Liver (tissue), 9 donors: ENCODE measurements around the gene VWCE. TPM values are rescaled to one million over a fixed set of nuclear protein-coding genes. Genes with fewer than 3 reads are reported as not detected.

Experiments
- DNase-seq: peaks from one replicate; pipeline ENCODE4 v3.0.0-alpha.2; 2017; ENCODE audit warnings: low spot score
- H3K27ac ChIP-seq, 2 donors: one replicate each; pipeline ENCODE4 v1.7.0; 2013; ENCODE audit warnings: inconsistent platforms in 2 of 2, low read length in 2 of 2, control low read depth in 1 of 2, low read depth in 1 of 2, mild to moderate bottlenecking in 1 of 2
- H3K27me3 ChIP-seq, 4 donors: one replicate each; pipeline versions ENCODE4 v1.6.1 to v1.7.0; 2013; ENCODE audit warnings: low read length in 3 of 4, inconsistent platforms in 1 of 4, mild to moderate bottlenecking in 1 of 4, moderate library complexity in 1 of 4; ENCODE audit not compliant: control insufficient read depth in 4 of 4, insufficient read depth in 4 of 4
- H3K36me3 ChIP-seq, 4 donors: one replicate each; pipeline versions ENCODE4 v1.6.1 to v1.7.0; 2013; ENCODE audit warnings: low read length in 3 of 4, mild to moderate bottlenecking in 3 of 4, low read depth in 1 of 4, moderate library complexity in 1 of 4; ENCODE audit not compliant: control insufficient read depth in 4 of 4, insufficient read depth in 3 of 4
- H3K4me1 ChIP-seq, 4 donors: one replicate each; pipeline versions ENCODE4 v1.6.1 to v1.7.0; 2013; ENCODE audit warnings: low read length in 3 of 4, mild to moderate bottlenecking in 3 of 4, moderate library complexity in 1 of 4; ENCODE audit not compliant: control insufficient read depth in 4 of 4, insufficient read depth in 4 of 4
- H3K4me3 ChIP-seq, 3 donors: one replicate each; pipeline versions ENCODE4 v1.6.1 to v1.7.0; 2013; ENCODE audit warnings: low read length in 3 of 3, control low read depth in 1 of 3, low read depth in 1 of 3, mild to moderate bottlenecking in 1 of 3
- H3K9ac ChIP-seq, 2 donors: one replicate each; pipeline ENCODE4 v1.7.0; 2013; ENCODE audit warnings: low read length in 2 of 2, mild to moderate bottlenecking in 2 of 2, moderate library complexity in 2 of 2, control low read depth in 1 of 2, low read depth in 1 of 2
- H3K9me3 ChIP-seq, 4 donors: one replicate each; pipeline versions ENCODE4 v1.6.1 to v1.7.0; 2013; ENCODE audit warnings: low read length in 3 of 4; ENCODE audit not compliant: control insufficient read depth in 4 of 4
- ATF3 ChIP-seq: IDR thresholded peaks from 2 replicates; pipeline ENCODE4 v1.6.1; 2016; ENCODE audit warnings: antibody characterized with exemption
- CTCF ChIP-seq: fragments of 150-350 bp; IDR thresholded peaks from 2 replicates; pipeline ENCODE4 v1.5.1; 2017; ENCODE audit warnings: improper control_type of control experiment, low read depth, low read length; ENCODE audit not compliant: missing input control
- GABPA ChIP-seq, 2 donors: IDR thresholded peaks in 1 of 2; conservative IDR thresholded peaks in 1 of 2; 2 replicates each; pipeline ENCODE4 v1.6.1; 2016; ENCODE audit warnings: antibody characterized with exemption in 2 of 2, mild to moderate bottlenecking in 1 of 2, moderate library complexity in 1 of 2
- HNF4A ChIP-seq, 2 donors: conservative IDR thresholded peaks; 2 replicates each; pipeline ENCODE4 v1.6.1; 2016; ENCODE audit warnings: antibody characterized with exemption in 2 of 2, mild to moderate bottlenecking in 2 of 2
- JUND ChIP-seq, 2 donors: IDR thresholded peaks; 2 replicates each; pipeline ENCODE4 v1.6.1; 2016; ENCODE audit warnings: antibody characterized with exemption in 2 of 2
- MAX ChIP-seq: IDR thresholded peaks from 2 replicates; pipeline ENCODE4 v1.6.1; 2016; ENCODE audit warnings: antibody characterized with exemption
- NR2F2 ChIP-seq: IDR thresholded peaks from 2 replicates; pipeline ENCODE4 v1.6.1; 2016; ENCODE audit warnings: antibody characterized with exemption
- RAD21 ChIP-seq, 2 donors: IDR thresholded peaks; 2 replicates each; pipeline ENCODE4 v1.6.1; 2016; ENCODE audit warnings: antibody characterized with exemption in 2 of 2, mild to moderate bottlenecking in 2 of 2
- RXRA ChIP-seq, 2 donors: IDR thresholded peaks; 2 replicates each; pipeline ENCODE4 v1.6.1; 2017 to 2018; ENCODE audit warnings: antibody characterized with exemption in 2 of 2, mild to moderate bottlenecking in 1 of 2
- WGBS: extraction: QIAGEN DNeasy Blood & Tissue Kit; methylation state at CpG from one replicate; pipeline ENCODE4 v1.1.7; 2013; 5-methylcytosine and 5-hydroxymethylcytosine counted together
- polyA plus RNA-seq, 2 donors: library from polyadenylated mRNA; stranded (reverse) in 1 of 2; unstranded in 1 of 2; fragments of 200-250 nt in 1 of 2; fragments of >200 nt in 1 of 2; fragmentation: Nextera tagmentation in 1 of 2; extraction: Ambion mirVana in 1 of 2; gene quantifications; one replicate each; pipeline versions ENCODE4 v1.2.1 to v1.2.3, GENCODE V29; 2013 to 2015
- total RNA-seq, 2 donors: library from RNA; depleted of rRNA; stranded (reverse); fragments of >200 nt; gene quantifications; one replicate each; pipeline ENCODE4 v1.2.3, GENCODE V29; 2014
- TF ChIP-seq, protein P1 (sequence below): IDR thresholded peaks from 2 replicates; pipeline ENCODE4 v1.6.1; 2016; ENCODE audit warnings: antibody characterized with exemption, mild to moderate bottlenecking
- TF ChIP-seq, protein P2 (sequence below): IDR thresholded peaks from 2 replicates; pipeline ENCODE4 v1.6.1; 2016; ENCODE audit warnings: antibody characterized with exemption
- donor health status: healthy.
- donor health status: healthy.
- donor health status: healthy.
- donor health status: healthy.
- donor health status: healthy.

Gene VWCE
- total and polyA plus RNA-seq, 4 donors, result 1.9 to 6.0 (median 2.7) TPM

DNA sequence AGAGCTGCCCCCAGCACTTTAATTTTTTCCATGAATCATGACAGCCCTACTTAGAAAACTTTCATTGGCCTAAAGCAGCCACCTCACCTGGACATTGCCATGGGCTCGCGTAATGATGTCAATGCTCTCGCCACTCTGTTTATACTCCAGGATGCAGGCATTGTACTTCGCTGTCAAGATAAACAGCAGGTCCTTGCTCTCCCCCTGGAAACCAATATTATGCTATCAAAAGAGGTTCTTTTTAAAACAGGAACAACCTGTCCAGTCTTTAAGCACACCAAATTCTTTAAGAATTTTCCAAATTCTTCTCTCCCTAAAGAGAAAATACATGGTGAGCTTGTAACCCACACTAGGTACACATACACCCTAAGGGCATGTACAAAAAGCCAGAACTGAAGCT lies 34.8 kb upstream of the VWCE start:
- no peak for TF ChIP-seq NR2F2
- TF ChIP-seq, protein P1, sequence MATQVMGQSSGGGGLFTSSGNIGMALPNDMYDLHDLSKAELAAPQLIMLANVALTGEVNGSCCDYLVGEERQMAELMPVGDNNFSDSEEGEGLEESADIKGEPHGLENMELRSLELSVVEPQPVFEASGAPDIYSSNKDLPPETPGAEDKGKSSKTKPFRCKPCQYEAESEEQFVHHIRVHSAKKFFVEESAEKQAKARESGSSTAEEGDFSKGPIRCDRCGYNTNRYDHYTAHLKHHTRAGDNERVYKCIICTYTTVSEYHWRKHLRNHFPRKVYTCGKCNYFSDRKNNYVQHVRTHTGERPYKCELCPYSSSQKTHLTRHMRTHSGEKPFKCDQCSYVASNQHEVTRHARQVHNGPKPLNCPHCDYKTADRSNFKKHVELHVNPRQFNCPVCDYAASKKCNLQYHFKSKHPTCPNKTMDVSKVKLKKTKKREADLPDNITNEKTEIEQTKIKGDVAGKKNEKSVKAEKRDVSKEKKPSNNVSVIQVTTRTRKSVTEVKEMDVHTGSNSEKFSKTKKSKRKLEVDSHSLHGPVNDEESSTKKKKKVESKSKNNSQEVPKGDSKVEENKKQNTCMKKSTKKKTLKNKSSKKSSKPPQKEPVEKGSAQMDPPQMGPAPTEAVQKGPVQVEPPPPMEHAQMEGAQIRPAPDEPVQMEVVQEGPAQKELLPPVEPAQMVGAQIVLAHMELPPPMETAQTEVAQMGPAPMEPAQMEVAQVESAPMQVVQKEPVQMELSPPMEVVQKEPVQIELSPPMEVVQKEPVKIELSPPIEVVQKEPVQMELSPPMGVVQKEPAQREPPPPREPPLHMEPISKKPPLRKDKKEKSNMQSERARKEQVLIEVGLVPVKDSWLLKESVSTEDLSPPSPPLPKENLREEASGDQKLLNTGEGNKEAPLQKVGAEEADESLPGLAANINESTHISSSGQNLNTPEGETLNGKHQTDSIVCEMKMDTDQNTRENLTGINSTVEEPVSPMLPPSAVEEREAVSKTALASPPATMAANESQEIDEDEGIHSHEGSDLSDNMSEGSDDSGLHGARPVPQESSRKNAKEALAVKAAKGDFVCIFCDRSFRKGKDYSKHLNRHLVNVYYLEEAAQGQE, result no peak
- no peak for TF ChIP-seq HNF4A (conservative IDR thresholded peaks at IDR 0.05)
- TF ChIP-seq, protein P2, sequence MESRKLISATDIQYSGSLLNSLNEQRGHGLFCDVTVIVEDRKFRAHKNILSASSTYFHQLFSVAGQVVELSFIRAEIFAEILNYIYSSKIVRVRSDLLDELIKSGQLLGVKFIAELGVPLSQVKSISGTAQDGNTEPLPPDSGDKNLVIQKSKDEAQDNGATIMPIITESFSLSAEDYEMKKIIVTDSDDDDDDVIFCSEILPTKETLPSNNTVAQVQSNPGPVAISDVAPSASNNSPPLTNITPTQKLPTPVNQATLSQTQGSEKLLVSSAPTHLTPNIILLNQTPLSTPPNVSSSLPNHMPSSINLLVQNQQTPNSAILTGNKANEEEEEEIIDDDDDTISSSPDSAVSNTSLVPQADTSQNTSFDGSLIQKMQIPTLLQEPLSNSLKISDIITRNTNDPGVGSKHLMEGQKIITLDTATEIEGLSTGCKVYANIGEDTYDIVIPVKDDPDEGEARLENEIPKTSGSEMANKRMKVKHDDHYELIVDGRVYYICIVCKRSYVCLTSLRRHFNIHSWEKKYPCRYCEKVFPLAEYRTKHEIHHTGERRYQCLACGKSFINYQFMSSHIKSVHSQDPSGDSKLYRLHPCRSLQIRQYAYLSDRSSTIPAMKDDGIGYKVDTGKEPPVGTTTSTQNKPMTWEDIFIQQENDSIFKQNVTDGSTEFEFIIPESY, result no peak
- TF ChIP-seq CTCF, result no peak
- TF ChIP-seq RXRA (IDR thresholded peaks at IDR 0.05), result no peak
- TF ChIP-seq JUND (IDR thresholded peaks at IDR 0.05), result no peak
- no peak for TF ChIP-seq GABPA (IDR thresholded peaks at IDR 0.05 in 1 of 2, conservative IDR thresholded peaks at IDR 0.05 in 1 of 2)
- Histone ChIP-seq H3K9ac (no peak overlapping the region), H3K4me3 (no peak overlapping the region), H3K9me3 (no peaks in the 10 kb centered on the region), H3K36me3 (peaks cover 0 to 41% (median 30%) of the 10 kb centered on the region in 4 donors), H3K4me1 (peaks cover 1 to 28% (median 21%) of the 10 kb centered on the region in 4 donors), H3K27me3 (no peaks in the 10 kb centered on the region), H3K27ac (no peak overlapping the region)
- no peak for DNase-seq
- WGBS, result 97% methylated on average over 4 of the region's 4 CpGs

DNA sequence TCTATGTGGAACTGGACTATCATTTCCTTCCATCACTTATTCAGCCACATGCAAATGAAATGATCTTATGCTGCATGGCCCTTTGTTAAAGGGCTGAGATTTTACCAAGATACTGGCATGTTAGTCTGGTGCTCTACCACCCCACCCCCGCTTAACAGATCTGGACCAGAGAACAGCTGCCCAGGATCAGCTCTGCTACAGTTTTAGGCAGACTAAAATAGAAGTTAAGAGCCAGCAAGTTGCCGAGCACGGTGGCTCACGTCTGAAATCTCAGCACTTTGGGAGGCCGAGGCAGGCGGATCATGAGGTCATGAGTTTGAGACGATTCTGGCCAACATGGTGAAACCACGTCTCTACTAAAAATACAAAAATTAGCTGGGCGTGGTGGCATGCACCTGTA lies 33.2 kb upstream of the VWCE start:
- peaks cover 0 to 17% (median 14%) of the 10 kb centered on the region in 4 donors for H3K4me1 ChIP-seq
- 93% methylated on average over 9 of the region's 9 CpGs for WGBS

More for the DNA sequence above, 33.2 kb upstream of the VWCE start:
- H3K9ac ChIP-seq, result no peak overlapping the region
- H3K27me3 ChIP-seq, result no peaks in the 10 kb centered on the region
- H3K4me3 ChIP-seq, result no peak overlapping the region
- H3K36me3 ChIP-seq, result peaks cover 6 to 54% (median 42%) of the 10 kb centered on the region in 4 donors
- TF ChIP-seq ATF3, result no peak
- TF ChIP-seq, protein P2, result no peak
- TF ChIP-seq MAX, result no peak
- TF ChIP-seq RAD21 (IDR thresholded peaks at IDR 0.05), result no peak
- no peak for TF ChIP-seq GABPA (IDR thresholded peaks at IDR 0.05 in 1 of 2, conservative IDR thresholded peaks at IDR 0.05 in 1 of 2)
- TF ChIP-seq NR2F2, result no peak
- no peak for DNase-seq
- no peak overlapping the region for H3K27ac ChIP-seq
- H3K9me3 ChIP-seq, result no peaks in the 10 kb centered on the region
